Lower lobe of right lung (tissue), 2 donors: Measurements from ENCODE around the gene CTNNBL1. TPM values are rescaled to one million over a fixed set of nuclear protein-coding genes. Genes with fewer than 3 reads are reported as not detected.
"Not testable (repeated sequence)": the region's sequence is repeated elsewhere in the genome, so short reads cannot be mapped to it uniquely, and the experiment has no call there.

ENCODE experiments used
- ATAC-seq, 2 donors: fragments of 200-7000 bp; cut with Tn5 transposase; one replicate each; pipeline ENCODE4 v1.9.1; 2020 to 2022; ENCODE audit warnings: mild to moderate bottlenecking in 2 of 2, moderate library complexity in 2 of 2
- DNase-seq: peaks from one replicate; pipeline ENCODE4 v3.0.0-alpha.2; 2020
- H3K27ac ChIP-seq: fragments of 200-600 bp; one replicate; pipeline ENCODE4 v1.8.0; 2022
- H3K27me3 ChIP-seq: fragments of 200-600 bp; one replicate; pipeline ENCODE4 v1.8.0; 2022; ENCODE audit warnings: low read depth
- H3K36me3 ChIP-seq: fragments of 200-600 bp; one replicate; pipeline ENCODE4 v1.8.0; 2022; ENCODE audit warnings: mild to moderate bottlenecking
- H3K4me1 ChIP-seq: fragments of 200-600 bp; one replicate; pipeline ENCODE4 v1.8.0; 2022
- H3K4me3 ChIP-seq: fragments of 200-600 bp; one replicate; pipeline ENCODE4 v1.8.0; 2022; ENCODE audit warnings: mild to moderate bottlenecking
- H3K9me3 ChIP-seq: fragments of 200-600 bp; one replicate; pipeline ENCODE4 v1.8.0; 2022
- intact Hi-C: fragments of 100-400 bp; cut with DNase I; formaldehyde crosslinking; loops from one replicate; pipeline ENCODE4 v1.11.0; 2022
- total RNA-seq: library from RNA; stranded (reverse); fragmentation: NEBNext Ultra II Directional; extraction: Animal tissue kit (Norgen Biotek cat#: 25700); gene quantifications from one replicate; pipeline ENCODE4 v1.2.1, GENCODE V29; 2021
- TF ChIP-seq, protein P1 (sequence below): fragments of 200-600 bp; IDR thresholded peaks from one replicate; pipeline ENCODE4 v1.8.0; 2022; ENCODE audit warnings: antibody characterized with exemption, mild to moderate bottlenecking
- donor health status: DM: no; HTN: yes; CAD: no; lungs with severe emphysema.

The CTNNBL1 gene
- total RNA-seq, 1 donor from 2014 or later, result 52.3 TPM

DNA sequence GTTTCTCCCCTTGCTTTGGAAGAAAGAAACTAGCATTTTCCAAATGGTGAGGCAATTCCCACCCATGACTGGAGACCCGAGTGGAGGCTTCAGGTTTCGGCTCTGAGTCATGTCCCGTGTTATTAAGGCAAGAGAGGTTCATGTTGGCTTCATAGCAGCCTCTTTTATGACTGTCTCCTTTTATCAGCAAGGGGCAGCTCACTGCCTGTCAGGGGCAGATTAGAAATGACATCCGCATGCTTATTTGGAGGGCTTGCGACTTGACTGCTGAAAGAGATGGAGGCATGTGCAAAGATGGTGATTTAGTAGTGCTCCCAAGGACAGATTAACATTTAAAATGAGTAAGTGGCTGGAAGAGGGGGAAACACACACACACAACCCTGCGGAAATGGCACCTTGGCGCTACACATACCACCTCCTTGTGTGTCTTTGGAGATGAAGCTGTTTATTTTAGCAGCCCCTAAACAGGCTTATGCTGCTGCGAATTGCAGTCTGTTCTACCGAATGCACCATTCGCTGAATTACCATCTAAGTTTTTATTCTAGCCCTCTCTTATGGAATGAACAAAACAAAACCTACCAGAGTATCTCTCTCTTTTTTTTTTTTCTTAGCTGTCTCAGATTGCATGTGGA is 157.0 kb downstream of the CTNNBL1 start:
- ATAC-seq, result no peak
- intact Hi-C loops, result no loop called here
- H3K36me3 ChIP-seq, result peaks cover 65% of the 10 kb centered on the region

DNA sequence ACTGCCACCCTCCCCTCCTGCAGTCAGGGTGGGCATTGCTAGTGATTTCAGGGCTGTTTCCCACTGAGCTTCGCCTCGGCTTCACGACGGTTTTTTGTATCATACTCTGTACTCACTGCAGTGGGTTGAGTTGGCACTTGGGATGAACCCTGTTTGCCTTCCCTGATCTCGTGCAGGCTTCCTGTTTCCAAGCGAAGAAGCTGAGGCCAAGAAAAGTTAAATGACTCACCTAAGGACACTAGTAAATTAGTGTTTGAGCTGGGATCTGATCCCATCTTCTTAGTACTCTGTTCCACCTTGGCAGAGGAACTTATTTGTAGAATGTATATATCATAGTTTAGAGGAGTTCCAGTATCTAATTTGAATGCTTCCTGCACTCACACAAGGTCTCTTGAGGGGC is 158.8 kb downstream of the CTNNBL1 start:
- H3K4me3 ChIP-seq, result no peak overlapping the region
- TF ChIP-seq, protein P1, sequence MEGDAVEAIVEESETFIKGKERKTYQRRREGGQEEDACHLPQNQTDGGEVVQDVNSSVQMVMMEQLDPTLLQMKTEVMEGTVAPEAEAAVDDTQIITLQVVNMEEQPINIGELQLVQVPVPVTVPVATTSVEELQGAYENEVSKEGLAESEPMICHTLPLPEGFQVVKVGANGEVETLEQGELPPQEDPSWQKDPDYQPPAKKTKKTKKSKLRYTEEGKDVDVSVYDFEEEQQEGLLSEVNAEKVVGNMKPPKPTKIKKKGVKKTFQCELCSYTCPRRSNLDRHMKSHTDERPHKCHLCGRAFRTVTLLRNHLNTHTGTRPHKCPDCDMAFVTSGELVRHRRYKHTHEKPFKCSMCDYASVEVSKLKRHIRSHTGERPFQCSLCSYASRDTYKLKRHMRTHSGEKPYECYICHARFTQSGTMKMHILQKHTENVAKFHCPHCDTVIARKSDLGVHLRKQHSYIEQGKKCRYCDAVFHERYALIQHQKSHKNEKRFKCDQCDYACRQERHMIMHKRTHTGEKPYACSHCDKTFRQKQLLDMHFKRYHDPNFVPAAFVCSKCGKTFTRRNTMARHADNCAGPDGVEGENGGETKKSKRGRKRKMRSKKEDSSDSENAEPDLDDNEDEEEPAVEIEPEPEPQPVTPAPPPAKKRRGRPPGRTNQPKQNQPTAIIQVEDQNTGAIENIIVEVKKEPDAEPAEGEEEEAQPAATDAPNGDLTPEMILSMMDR, result no peak
- ATAC-seq (no peak), DNase-seq (no peak)
- H3K9me3 ChIP-seq, result no peaks in the 10 kb centered on the region
- H3K27me3 ChIP-seq, result no peaks in the 10 kb centered on the region
- intact Hi-C loops, result no loop called here
- H3K27ac ChIP-seq, result no peak overlapping the region
- peaks cover 56% of the 10 kb centered on the region for H3K36me3 ChIP-seq
- H3K4me1 ChIP-seq, result no peaks in the 10 kb centered on the region

More for the DNA sequence above, 157.0 kb downstream of the CTNNBL1 start:
- no peaks in the 10 kb centered on the region for H3K27me3 ChIP-seq
- H3K27ac ChIP-seq, result no peak overlapping the region
- DNase-seq, result no peak
- H3K9me3 ChIP-seq, result no peaks in the 10 kb centered on the region
- no peaks in the 10 kb centered on the region for H3K4me1 ChIP-seq
- TF ChIP-seq, protein P1, result no peak
- H3K4me3 ChIP-seq, result no peak overlapping the region

DNA sequence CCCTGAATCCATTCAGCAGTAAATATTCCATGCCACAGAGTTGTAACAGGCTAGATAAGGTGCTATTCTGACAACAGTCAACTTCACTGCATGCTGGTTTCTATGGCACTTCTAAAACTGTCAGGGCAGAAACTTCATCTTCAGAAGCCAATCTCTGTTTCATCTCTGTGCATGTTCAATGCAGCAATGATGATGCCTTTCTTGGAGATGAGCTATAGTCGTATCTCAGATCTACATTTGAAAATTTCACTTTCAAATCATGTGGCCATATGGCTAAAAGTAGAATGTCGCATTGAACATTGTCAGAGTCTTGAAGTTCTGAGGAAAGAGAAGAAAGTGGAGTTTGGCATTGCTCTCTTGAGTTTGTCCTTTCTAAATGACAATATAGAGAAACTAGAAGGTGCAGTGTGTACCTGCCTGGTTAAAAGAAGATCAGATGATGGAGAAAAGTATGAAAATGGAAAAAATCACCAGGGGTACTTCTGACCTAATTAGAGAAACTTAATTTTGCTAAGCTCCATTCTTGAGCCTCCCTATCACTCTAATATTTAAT is 160.1 kb downstream of the CTNNBL1 start:
- Histone ChIP-seq H3K27ac (no peak overlapping the region), H3K4me3 (no peak overlapping the region), H3K4me1 (no peaks in the 10 kb centered on the region), H3K36me3 (peaks cover 52% of the 10 kb centered on the region), H3K27me3 (no peaks in the 10 kb centered on the region), H3K9me3 (no peaks in the 10 kb centered on the region)
- no peak for DNase-seq
- intact Hi-C loops, result no loop called here
- ATAC-seq, result no peak
- TF ChIP-seq, protein P1, result no peak

DNA sequence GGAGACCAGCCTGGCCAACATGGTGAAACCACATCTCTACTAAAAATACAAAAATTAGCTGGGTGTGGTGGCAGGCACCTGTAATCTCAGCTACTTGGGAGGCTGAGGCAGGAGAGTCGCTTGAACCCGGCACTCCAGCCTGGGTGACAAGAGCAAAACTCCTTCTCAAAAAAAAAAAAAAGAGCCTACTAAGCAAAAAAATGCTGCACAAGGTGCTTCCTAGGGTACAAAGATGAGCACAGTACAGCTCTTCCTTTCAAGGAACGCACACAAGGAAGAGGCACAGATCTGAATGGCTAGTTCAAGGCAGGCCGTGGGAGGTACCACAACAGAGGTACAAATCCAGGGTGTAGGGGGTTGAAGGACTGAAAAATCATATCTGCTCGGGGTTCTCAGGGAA is 162.2 kb downstream of the CTNNBL1 start:
- H3K9me3 ChIP-seq, ATAC-seq, H3K27me3 ChIP-seq, H3K4me1 ChIP-seq, DNase-seq, intact Hi-C loops, H3K27ac ChIP-seq, H3K4me3 ChIP-seq: not testable (repeated sequence)
- H3K36me3 ChIP-seq, result peaks cover 54% of the 10 kb centered on the region

DNA sequence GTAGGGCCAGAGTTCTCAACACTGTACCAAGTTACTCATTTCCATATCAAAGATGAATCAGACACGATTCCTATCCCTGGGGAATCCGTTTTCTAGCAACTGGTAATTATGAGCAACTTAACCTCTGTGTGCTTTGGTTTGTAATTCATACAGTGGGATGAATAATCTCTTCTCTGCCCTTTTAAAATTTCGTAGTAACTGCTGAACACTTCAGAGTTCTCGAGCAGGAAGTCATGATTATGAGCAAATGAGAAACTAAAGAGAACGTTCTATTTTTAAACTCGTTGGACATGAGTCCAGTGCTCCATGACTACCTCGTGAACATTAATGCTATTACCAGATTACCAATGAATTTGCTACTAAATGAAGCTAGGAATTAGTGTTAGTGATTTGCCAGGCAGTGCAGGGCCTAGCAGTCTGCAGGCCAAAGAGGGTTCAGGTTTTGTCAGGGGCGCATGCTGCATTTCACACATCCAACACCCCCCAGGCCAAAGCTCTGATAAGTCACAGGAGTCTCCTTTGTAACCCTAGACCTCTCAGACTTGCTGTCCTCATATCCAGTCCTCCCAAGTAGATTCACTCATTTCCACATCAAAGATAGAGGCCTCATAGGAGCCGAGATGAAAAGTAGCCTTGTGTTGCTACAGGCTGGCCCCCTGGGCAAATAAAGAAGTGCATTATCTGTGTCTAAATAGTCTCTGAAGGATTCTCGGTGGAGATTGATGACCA is 163.3 kb downstream of the CTNNBL1 start:
- no peak for DNase-seq

More for the DNA sequence above, 163.3 kb downstream of the CTNNBL1 start:
- no peaks in the 10 kb centered on the region for H3K27me3 ChIP-seq
- TF ChIP-seq, protein P1, result no peak
- no peaks in the 10 kb centered on the region for H3K4me1 ChIP-seq
- H3K36me3 ChIP-seq, result peaks cover 60% of the 10 kb centered on the region
- no peaks in the 10 kb centered on the region for H3K9me3 ChIP-seq
- H3K4me3 ChIP-seq, result no peak overlapping the region
- intact Hi-C loops, result no loop called here
- H3K27ac ChIP-seq, result no peak overlapping the region
- ATAC-seq, result no peak
